Choroid plexus epithelial cell (primary cell): ENCODE results near the gene NUS1.

ENCODE experiments used
- DNase-seq: peaks from one replicate; pipeline ENCODE4 v3.0.0-alpha.2; 2010; ENCODE audit warnings: low read depth
- H3K4me3 ChIP-seq: 2 replicates; pipeline ENCODE4 v1.5.1; 2011; ENCODE audit warnings: low read depth, mild to moderate bottlenecking, control low read depth, low read length, moderate library complexity
- CTCF ChIP-seq: conservative IDR thresholded peaks from 2 replicates; pipeline ENCODE4 v1.5.1; 2011; ENCODE audit warnings: low read depth, mild to moderate bottlenecking, control low read depth, inconsistent platforms, low read length, moderate library complexity

The NUS1 gene

GRCh38 chr6:117655380-117655779 is 19.9 kb upstream of the NUS1 start:
- no peak for TF ChIP-seq CTCF
- no peak for DNase-seq
- H3K4me3 ChIP-seq, result no peak overlapping the region

GRCh38 chr6:117666881-117667280 is 8.4 kb upstream of the NUS1 start:
- DNase-seq, result peak; percentile 32
- no peak for TF ChIP-seq CTCF
- H3K4me3 ChIP-seq, result no peak overlapping the region

GRCh38 chr6:117668736-117669135 is 6.5 kb upstream of the NUS1 start:
- no peak overlapping the region for H3K4me3 ChIP-seq
- no peak for TF ChIP-seq CTCF
- no peak for DNase-seq

- peak overlapping the region; percentile 62 for H3K4me3 ChIP-seq
- no peak for DNase-seq
- TF ChIP-seq CTCF, result no peak
These were observed 766 bp upstream of the NUS1 start for GRCh38 chr6:117674503-117674902.

GRCh38 chr6:117675658-117676301 is 511 bp downstream of the NUS1 start:
- DNase-seq, result peak; percentile 12
- peak overlapping the region; percentile 79 for H3K4me3 ChIP-seq

- peak; percentile 23 for DNase-seq
- H3K4me3 ChIP-seq, result peak overlapping the region; percentile 79
- no peak for TF ChIP-seq CTCF
These were observed 1.4 kb downstream of the NUS1 start for GRCh38 chr6:117676577-117677218.

GRCh38 chr6:117677553-117678141 is 2.4 kb downstream of the NUS1 start:
- TF ChIP-seq CTCF, result no peak
- peak overlapping the region; percentile 14 for H3K4me3 ChIP-seq
- peak; percentile 94 for DNase-seq
